Gastrocnemius medialis (tissue), 4 donors: ENCODE results near the gene MTAP. TPM values are rescaled to one million over a fixed set of nuclear protein-coding genes. Genes with fewer than 3 reads are reported as not detected.

ENCODE experiments used
- ATAC-seq, 2 donors: fragments of 150-250 bp; one replicate each; pipeline ENCODE4 v1.9.1; 2016
- DNase-seq, 2 donors: peaks; one replicate each; pipeline ENCODE4 v3.0.0-alpha.2; 2019
- H3K27ac ChIP-seq, 4 donors: fragments of 200-600 bp; sonication (generic); 1 replicate in 1 of 4; 2 replicates in 3 of 4; pipeline ENCODE4 v1.5.1; 2016 to 2018; ENCODE audit warnings: mild to moderate bottlenecking in 2 of 4, moderate library complexity in 1 of 4
- H3K27me3 ChIP-seq, 3 donors: fragments of 200-600 bp; sonication (generic) in 2 of 3; 1 replicate in 1 of 3; 2 replicates in 2 of 3; pipeline versions ENCODE4 v1.5.1 to v1.6.0; 2016 to 2019; ENCODE audit warnings: mild to moderate bottlenecking in 1 of 3, moderate library complexity in 1 of 3
- H3K36me3 ChIP-seq, 2 donors: fragments of 200-600 bp; sonication (generic) in 1 of 2; one replicate each; pipeline ENCODE4 v1.5.1; 2017 to 2018
- H3K4me1 ChIP-seq, 2 donors: fragments of 200-600 bp; sonication (generic) in 1 of 2; one replicate each; pipeline ENCODE4 v1.5.1; 2016 to 2017; ENCODE audit warnings: mild to moderate bottlenecking in 2 of 2
- H3K4me3 ChIP-seq, 4 donors: fragments of 200-600 bp; sonication (generic) in 3 of 4; 1 replicate in 1 of 4; 2 replicates in 3 of 4; pipeline ENCODE4 v1.5.1; 2016 to 2019; ENCODE audit warnings: mild to moderate bottlenecking in 2 of 4
- H3K9me3 ChIP-seq, 3 donors: fragments of 200-600 bp; sonication (generic) in 2 of 3; 1 replicate in 1 of 3; 2 replicates in 2 of 3; pipeline ENCODE4 v1.5.1; 2016 to 2019
- CTCF ChIP-seq, 5 experiments: fragments of 450-650 bp in 3 of 5; fragments of 200-600 bp in 2 of 5; sonication (generic) in 2 of 5; IDR thresholded peaks in 4 of 5; conservative IDR thresholded peaks in 1 of 5; 1 replicate in 4 of 5; 2 replicates in 1 of 5; pipeline ENCODE4 v1.5.1; 2016 to 2019; ENCODE audit warnings: antibody characterized with exemption in 5 of 5, mild to moderate bottlenecking in 3 of 5, moderate library complexity in 3 of 5
- POLR2A ChIP-seq, 2 donors: fragments of 450-650 bp; IDR thresholded peaks; one replicate each; pipeline ENCODE4 v1.6.1; 2017; ENCODE audit warnings: antibody characterized with exemption in 2 of 2, mild to moderate bottlenecking in 2 of 2, moderate library complexity in 2 of 2
- in situ Hi-C, 4 donors: fragments of 200-750 bp; cut with MboI; loops; one replicate each; pipeline versions ENCODE4 v1.15.0 to v1.8.0; 2017; ENCODE audit warnings: low sequenced_read_pairs in 4 of 4
- intact Hi-C: fragments of 100-400 bp; cut with DNase I; formaldehyde crosslinking; loops from one replicate; pipeline ENCODE4 v1.15.1; 2023; ENCODE audit warnings: low total_unique reads
- total RNA-seq, 4 donors: library from RNA; depleted of rRNA; stranded (reverse); fragments of >200 nt; gene quantifications; one replicate each; pipeline versions ENCODE4 v1.1.0 to v1.2.3, GENCODE V29; 2016

Gene MTAP
- total RNA-seq, 4 donors from 2014 or later: 6.2 to 11.0 (median 9.4) TPM

DNA sequence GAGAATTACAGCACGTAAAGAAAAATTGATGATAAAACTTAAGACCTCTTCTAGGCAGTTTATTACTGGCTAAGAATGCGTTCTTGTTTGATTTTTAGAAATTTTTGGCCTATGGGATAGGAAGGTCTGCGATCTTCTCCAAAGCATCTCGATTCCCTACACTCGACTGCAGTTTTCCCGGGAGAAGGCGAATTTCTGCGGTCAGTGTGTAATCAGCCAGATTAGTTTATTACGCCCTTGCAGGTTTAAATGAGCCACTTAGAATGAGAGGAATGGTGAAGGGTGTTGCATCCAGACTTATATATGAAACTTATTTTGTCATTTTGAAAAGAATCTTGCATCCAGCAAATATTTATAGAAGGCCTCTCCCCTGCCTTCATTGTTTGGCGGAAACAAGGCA, 1.2 kb downstream of the MTAP start:
- H3K27ac ChIP-seq: peak overlapping the region; percentile 76 to 86 (median 78)
- H3K4me1 ChIP-seq: peaks cover 16 to 23% of the 10 kb centered on the region in 2 donors
- H3K4me3 ChIP-seq: peak overlapping the region; percentile 66 to 83 (median 74)
- H3K9me3 ChIP-seq: no peaks in the 10 kb centered on the region
- H3K36me3 ChIP-seq: no peaks in the 10 kb centered on the region
- in situ Hi-C loops: loop anchor here in 2 of 4 donors (25.0 kb wide), 2 partner anchors 209 to 309 kb away; partner anchors contain the start of gene CDKN2B (in 1 of the 2)
- ATAC-seq (no peak), DNase-seq (no peak)
- intact Hi-C loops: loop anchor here (2.0 to 10.0 kb wide), 2 partner anchors 59 to 469 kb away; partner anchors contain the start of gene KLHL9
- no peak for TF ChIP-seq CTCF (IDR thresholded peaks at IDR 0.05 in 4 of 5, conservative IDR thresholded peaks at IDR 0.05 in 1 of 5)
- no peak for TF ChIP-seq POLR2A (IDR thresholded peaks at IDR 0.05)
- no peaks in the 10 kb centered on the region for H3K27me3 ChIP-seq

DNA sequence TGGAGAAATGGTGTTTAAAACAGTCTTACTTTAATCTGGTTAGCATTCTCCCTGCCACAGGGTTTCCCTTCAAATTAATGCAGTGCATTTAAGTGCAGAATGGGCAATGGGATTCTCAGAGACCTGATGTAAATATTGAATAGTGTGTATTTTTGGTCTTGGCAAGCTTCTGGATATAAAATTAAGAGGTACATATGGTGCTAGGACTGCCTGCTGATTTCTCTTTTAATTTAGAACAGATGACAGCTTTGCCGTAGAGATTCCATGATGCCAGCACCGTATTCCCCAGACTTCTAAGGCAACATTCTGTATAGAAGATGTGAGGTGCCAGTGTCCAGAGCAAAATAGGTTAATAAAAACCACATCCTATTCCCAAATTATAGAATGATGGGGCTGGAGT, 1.9 kb downstream of the MTAP start:
- ATAC-seq (no peak), DNase-seq (no peak)
- Histone ChIP-seq H3K27ac (no peak overlapping the region), H3K36me3 (no peaks in the 10 kb centered on the region), H3K27me3 (no peaks in the 10 kb centered on the region), H3K4me1 (peaks cover 16 to 23% of the 10 kb centered on the region in 2 donors), H3K9me3 (no peaks in the 10 kb centered on the region), H3K4me3 (no peak overlapping the region)
- in situ Hi-C loops: loop anchor here in 2 of 4 donors (25.0 kb wide), 2 partner anchors 208 to 308 kb away; partner anchors contain the start of gene CDKN2B (in 1 of the 2)
- intact Hi-C loops: loop anchor here (10.0 kb wide), 1 partner anchor 60 kb away; no protein-coding TSS in a partner anchor
- TF ChIP-seq POLR2A (IDR thresholded peaks at IDR 0.05) (no peak), CTCF (IDR thresholded peaks at IDR 0.05 in 4 of 5, conservative IDR thresholded peaks at IDR 0.05 in 1 of 5) (no peak)

DNA sequence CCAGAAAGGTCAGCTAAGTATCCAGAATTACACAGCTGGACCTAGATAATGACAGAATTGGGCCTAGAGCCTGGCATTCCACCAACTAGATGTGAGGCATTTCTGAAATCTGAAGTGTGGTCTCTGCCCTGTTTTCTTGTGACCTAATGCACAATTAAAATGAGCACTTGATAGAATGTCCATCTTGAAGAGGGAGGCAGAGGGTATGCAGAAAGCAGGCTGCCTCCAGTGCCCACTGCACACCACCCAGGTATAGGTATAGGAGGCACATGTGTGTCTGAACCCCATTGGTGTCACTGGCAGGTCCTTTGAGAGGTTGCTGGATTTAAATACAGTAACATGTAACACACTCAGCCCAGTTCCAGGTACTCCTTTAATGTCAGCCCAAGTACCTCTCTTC, 2.4 kb downstream of the MTAP start:
- peaks cover 16 to 23% of the 10 kb centered on the region in 2 donors for H3K4me1 ChIP-seq
- H3K9me3 ChIP-seq: no peaks in the 10 kb centered on the region
- H3K36me3 ChIP-seq: no peaks in the 10 kb centered on the region
- no peak for DNase-seq
- H3K27me3 ChIP-seq: no peaks in the 10 kb centered on the region
- in situ Hi-C loops: loop anchor here in 3 of 4 donors (5.0 to 25.0 kb wide), 3 partner anchors 208 to 648 kb away; partner anchors contain the start of gene CDKN2B (in 1 of the 3)
- no peak overlapping the region for H3K27ac ChIP-seq
- TF ChIP-seq CTCF (IDR thresholded peaks at IDR 0.05 in 4 of 5, conservative IDR thresholded peaks at IDR 0.05 in 1 of 5) (no peak), POLR2A (IDR thresholded peaks at IDR 0.05) (no peak)
- ATAC-seq: no peak
- intact Hi-C loops: loop anchor here (10.0 kb wide), 1 partner anchor 60 kb away; no protein-coding TSS in a partner anchor
- H3K4me3 ChIP-seq: no peak overlapping the region

- Histone ChIP-seq H3K27me3 (no peaks in the 10 kb centered on the region), H3K9me3 (no peaks in the 10 kb centered on the region), H3K36me3 (no peaks in the 10 kb centered on the region), H3K4me3 (no peak overlapping the region), H3K4me1 (peaks cover 9 to 23% of the 10 kb centered on the region in 2 donors), H3K27ac (no peak overlapping the region)
- no peak for TF ChIP-seq CTCF (IDR thresholded peaks at IDR 0.05 in 4 of 5, conservative IDR thresholded peaks at IDR 0.05 in 1 of 5)
- no peak for TF ChIP-seq POLR2A (IDR thresholded peaks at IDR 0.05)
- intact Hi-C loops (loop anchor here (10.0 kb wide), 1 partner anchor 62 kb away; no protein-coding TSS in a partner anchor), in situ Hi-C loops (loop anchor here in 3 of 4 donors (5.0 to 25.0 kb wide), 3 partner anchors 206 to 646 kb away; partner anchors contain the start of gene CDKN2B (in 1 of the 3))
- ATAC-seq (no peak), DNase-seq (no peak)
Observed at GRCh38 chr9:21806644-21807043, 4.2 kb downstream of the MTAP start.
